ENCODE data around the gene VAMP5.
A peak's percentile ranks its signal among the peaks of the same experiment; 100 is the strongest.
"Not testable (repeated sequence)": the region's sequence is repeated elsewhere in the genome, so short reads cannot be mapped to it uniquely, and the experiment has no call there.

The VAMP5 gene

GRCh38 chr2:85584857-85585780 is 888 bp downstream of the VAMP5 start:
- DNase-seq (ENCODE audit: low read depth) = peak; percentile 89

GRCh38 chr2:85585781-85586105 is 1.5 kb downstream of the VAMP5 start:
- no peak for DNase-seq (ENCODE audit: low read depth)

- DNase-seq (ENCODE audit: low read depth) = no peak
These were observed 4.0 kb downstream of the VAMP5 start for GRCh38 chr2:85588236-85588635.

- DNase-seq (ENCODE audit: low read depth) = no peak
These were observed 4.4 kb downstream of the VAMP5 start for GRCh38 chr2:85588645-85589044.

- no peak for DNase-seq (ENCODE audit: low read depth)
These were observed 5.0 kb downstream of the VAMP5 start for GRCh38 chr2:85589181-85589580.

GRCh38 chr2:85589982-85590791 is 6.0 kb downstream of the VAMP5 start:
- peak; percentile 87 for DNase-seq (ENCODE audit: low read depth)

- no peak for DNase-seq (ENCODE audit: low read depth)
These were observed 6.7 kb downstream of the VAMP5 start for GRCh38 chr2:85590950-85591349.

GRCh38 chr2:85591563-85591962 is 7.3 kb downstream of the VAMP5 start:
- no peak for DNase-seq (ENCODE audit: low read depth)

GRCh38 chr2:85592299-85592698 is 8.1 kb downstream of the VAMP5 start:
- DNase-seq (ENCODE audit: low read depth) = not testable (repeated sequence)

GRCh38 chr2:85593023-85593422 is 8.8 kb downstream of the VAMP5 start:
- no peak for DNase-seq (ENCODE audit: low read depth)

GRCh38 chr2:85594715-85595300 is 10.6 kb downstream of the VAMP5 start:
- no peak for DNase-seq (ENCODE audit: low read depth)

GRCh38 chr2:85595301-85596025 is 11.2 kb downstream of the VAMP5 start, which contains the start of gene RNF181:
TSS of gene RNF181 (plus strand) at chr2:85595745. CDS start at chr2:85595764, 19 bp downstream.
- peak; percentile 94 for DNase-seq (ENCODE audit: low read depth)

- DNase-seq (ENCODE audit: low read depth) = no peak
These were observed 11.7 kb downstream of the VAMP5 start for GRCh38 chr2:85596026-85596333.

- DNase-seq (ENCODE audit: low read depth) = no peak
These were observed 12.4 kb downstream of the VAMP5 start for GRCh38 chr2:85596486-85597143.

- DNase-seq (ENCODE audit: low read depth) = no peak
These were observed 13.0 kb downstream of the VAMP5 start for GRCh38 chr2:85597241-85597640.

GRCh38 chr2:85598594-85599340 is 14.5 kb downstream of the VAMP5 start:
- no peak for DNase-seq (ENCODE audit: low read depth)

GRCh38 chr2:85599468-85600234 is 15.4 kb downstream of the VAMP5 start:
- DNase-seq (ENCODE audit: low read depth) = no peak

GRCh38 chr2:85600235-85600575 is 16.0 kb downstream of the VAMP5 start:
- DNase-seq (ENCODE audit: low read depth) = no peak

GRCh38 chr2:85600951-85601770 is 16.9 kb downstream of the VAMP5 start:
- no peak for DNase-seq (ENCODE audit: low read depth)
